HG03378 (cell line): ENCODE results near the gene SMIM13.
A peak's percentile ranks its signal among the peaks of the same experiment; 100 is the strongest.

Source experiments
- ATAC-seq: cut with Tn5 transposase; IDR thresholded peaks from one replicate; pipeline ENCODE4 v1.9.1; 2021; ENCODE audit warnings: mild to moderate bottlenecking, moderate library complexity; ENCODE audit not compliant: unreplicated experiment

Gene SMIM13

DNA sequence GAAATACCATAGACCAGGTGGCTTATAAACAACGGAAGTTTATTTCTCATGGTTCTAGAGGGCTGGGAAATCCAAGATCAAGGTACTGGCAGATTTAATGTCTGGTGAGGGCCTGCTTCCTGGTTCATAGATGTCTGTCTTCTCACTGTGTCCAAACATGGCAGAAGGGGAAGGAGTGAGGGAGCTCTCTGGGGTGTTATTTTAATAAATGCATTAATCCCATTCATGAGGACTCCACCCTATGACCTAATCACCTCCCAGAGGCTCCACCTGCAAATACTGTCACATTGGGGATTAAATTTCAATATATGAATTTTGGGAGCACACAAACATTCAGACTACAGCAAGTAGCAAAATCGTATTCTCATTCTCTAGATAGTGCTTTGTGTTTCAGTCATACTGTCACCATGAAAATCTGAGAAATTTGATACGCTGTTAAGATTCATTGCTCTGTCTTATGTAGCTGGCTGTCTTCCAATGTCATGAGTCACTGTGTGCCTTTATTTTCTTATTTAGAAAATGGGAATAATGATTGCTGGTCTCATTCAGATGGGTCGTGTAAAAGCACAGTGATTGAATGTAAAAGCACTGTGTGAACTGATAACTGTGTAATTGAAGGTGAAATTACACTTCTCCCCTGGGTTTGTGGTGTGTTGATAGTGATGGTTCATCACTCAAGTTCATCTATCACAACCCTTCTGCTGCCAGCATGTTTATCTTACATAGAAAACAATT lies 26.8 kb downstream of the SMIM13 start:
- no peak for ATAC-seq

GRCh38 chr6:11121851-11122250 lies 28.2 kb downstream of the SMIM13 start:
- ATAC-seq = no peak

- no peak for ATAC-seq
Observed at GRCh38 chr6:11122380-11122779, 28.7 kb downstream of the SMIM13 start.

GRCh38 chr6:11123978-11124377 lies 30.3 kb downstream of the SMIM13 start:
- ATAC-seq = no peak

DNA sequence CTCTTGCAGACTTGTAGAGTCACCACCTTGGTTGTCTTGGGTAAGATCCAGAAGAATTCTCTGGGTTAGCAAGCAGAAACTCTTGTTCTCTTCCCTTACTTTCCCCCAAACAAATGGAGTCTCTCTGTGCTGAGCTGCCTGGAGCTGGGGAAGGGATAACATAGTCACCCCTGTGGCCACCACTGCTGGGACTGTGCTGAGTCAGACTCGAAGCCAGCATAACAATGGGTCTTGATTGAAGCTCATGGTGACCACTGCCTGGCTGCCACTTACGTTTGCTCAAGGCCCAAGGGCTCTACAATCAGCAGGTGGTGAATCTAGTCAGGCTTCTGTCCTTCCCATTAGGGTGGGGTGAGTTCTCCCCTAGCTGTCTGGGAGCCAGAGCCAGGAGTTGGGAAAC lies 33.2 kb downstream of the SMIM13 start:
- ATAC-seq = no peak

GRCh38 chr6:11128608-11129007 lies 35.0 kb downstream of the SMIM13 start:
- no peak for ATAC-seq

GRCh38 chr6:11129908-11130565 lies 36.4 kb downstream of the SMIM13 start:
- ATAC-seq = no peak

DNA sequence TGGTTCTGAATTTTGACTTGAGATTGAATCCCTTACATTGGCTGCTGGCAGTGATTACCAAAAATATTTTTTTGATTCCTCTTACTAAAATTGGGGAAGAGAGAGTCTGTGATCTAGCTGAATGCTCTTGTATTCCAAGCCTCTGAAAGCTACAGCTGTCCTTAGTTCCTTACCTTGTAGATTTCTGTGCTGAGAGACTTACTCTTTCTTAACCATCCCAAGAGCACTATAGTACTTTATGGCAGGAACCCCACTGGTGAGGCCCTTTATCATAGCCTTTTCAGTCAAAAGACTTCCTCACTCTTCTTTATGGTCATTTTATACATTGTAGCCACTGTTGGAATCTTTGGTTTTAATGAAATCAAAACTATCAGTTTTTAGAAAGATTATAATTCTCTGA lies 37.0 kb downstream of the SMIM13 start:
- ATAC-seq = no peak

DNA sequence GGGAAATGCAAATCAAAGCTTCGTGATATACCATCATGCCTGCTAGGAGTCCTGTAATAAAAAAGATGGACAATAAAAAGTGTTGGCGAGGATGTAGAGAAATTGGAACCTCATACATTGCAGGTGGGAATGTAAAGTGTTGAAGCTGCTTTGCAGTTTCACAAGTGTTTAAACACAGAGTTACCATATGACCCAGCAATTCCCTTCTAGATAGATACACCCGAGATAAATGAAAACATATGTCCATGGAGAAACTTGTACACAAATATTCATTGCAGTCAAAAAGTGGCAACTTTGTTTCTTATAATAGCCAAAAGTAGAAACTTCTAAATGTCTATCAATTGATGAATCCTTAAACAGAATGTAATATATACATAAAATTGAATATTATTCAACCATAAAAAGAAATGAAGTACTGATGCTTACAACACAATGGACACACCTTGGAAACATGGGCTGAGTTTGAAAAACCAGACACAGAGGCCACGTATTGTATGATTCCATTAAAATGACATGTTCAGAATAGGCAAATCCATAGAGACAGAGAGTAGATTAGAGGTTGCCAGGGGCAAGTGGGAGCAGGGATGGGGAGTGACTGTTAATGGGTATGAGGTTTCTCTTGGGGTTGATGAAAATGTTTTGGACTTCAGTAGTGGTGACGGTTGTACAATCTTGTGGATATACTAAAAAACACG lies 38.7 kb downstream of the SMIM13 start:
- ATAC-seq = no peak

GRCh38 chr6:11133281-11133680 lies 39.6 kb downstream of the SMIM13 start:
- no peak for ATAC-seq

- no peak for ATAC-seq
Observed at GRCh38 chr6:11136809-11137208, 43.2 kb downstream of the SMIM13 start.

GRCh38 chr6:11139051-11139960 lies 45.7 kb downstream of the SMIM13 start:
- ATAC-seq = peak; percentile 75

DNA sequence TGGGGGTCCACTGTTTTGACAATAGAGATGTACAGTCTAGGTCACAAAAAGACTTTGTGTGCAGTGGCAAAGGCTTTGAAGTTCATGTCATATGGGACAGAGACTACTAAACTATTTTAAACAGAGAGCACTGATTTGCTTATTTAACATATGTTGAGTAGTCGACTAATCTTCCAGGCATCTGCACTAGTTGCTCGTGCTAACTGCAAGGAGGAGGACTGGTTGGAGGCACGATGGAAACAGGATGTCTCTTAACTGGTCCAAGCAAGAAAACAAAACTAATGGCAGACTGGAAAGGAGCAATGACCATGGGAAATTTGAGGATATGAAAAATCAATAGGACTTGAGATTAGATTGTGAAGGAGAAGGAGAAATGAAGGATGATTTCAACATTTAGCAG lies 46.4 kb downstream of the SMIM13 start:
- no peak for ATAC-seq

- ATAC-seq = no peak
Observed at GRCh38 chr6:11141295-11141694, 47.7 kb downstream of the SMIM13 start.

- ATAC-seq = no peak
Observed at GRCh38 chr6:11142296-11143027, 48.8 kb downstream of the SMIM13 start.

- no peak for ATAC-seq
Observed at GRCh38 chr6:11143394-11144371, 50.0 kb downstream of the SMIM13 start.

DNA sequence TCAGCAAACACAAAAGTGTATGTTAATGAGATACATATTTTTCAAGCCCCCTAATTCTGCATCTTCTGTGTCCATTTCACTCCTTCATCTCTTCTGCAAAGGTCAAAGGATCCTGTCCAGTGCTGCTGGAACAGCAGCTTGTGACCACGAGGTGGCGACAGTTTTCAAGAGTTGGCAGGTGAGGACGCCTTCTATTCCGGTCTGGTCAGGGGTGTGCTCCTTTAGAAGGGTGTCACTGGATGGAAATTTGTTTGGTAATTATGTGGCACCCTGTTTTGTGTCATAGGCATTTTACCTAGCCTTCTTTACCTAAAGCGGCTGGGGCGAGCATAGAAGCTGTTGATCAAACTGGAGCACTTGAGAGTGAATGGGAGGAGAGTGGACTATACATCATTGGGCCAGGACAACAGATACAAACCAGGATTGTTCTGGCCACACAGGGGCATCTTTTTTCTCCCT lies 50.8 kb downstream of the SMIM13 start:
- peak; percentile 79 for ATAC-seq

GRCh38 chr6:11146117-11146826 lies 52.6 kb downstream of the SMIM13 start:
- no peak for ATAC-seq
